GM10248 (cell line): ENCODE measurements around the gene C22orf42.
"Not testable (repeated sequence)": the region's sequence is repeated elsewhere in the genome, so short reads cannot be mapped to it uniquely, and the experiment has no call there.

ENCODE experiments used
- CTCF ChIA-PET: fragments of 300-600 bp; sonication (Branson Sonifier 250); formaldehyde crosslinking; extraction: SDS; loops from one replicate; lab custom pipeline; 2021; ENCODE audit warnings: antibody characterized with exemption; lab: Yijun Ruan, JAX
- POLR2A ChIA-PET: fragments of 350-650 bp; sonication (Branson Sonifier 250); formaldehyde crosslinking; extraction: SDS; loops from one replicate; lab custom pipeline; 2020; ENCODE audit warnings: antibody characterized with exemption; lab: Yijun Ruan, JAX
- DNase-seq: peaks from one replicate; pipeline ENCODE4 v3.0.0; 2012; ENCODE audit errors: extremely low spot score
- TF ChIP-seq, protein P1 (sequence below): IDR thresholded peaks from 2 replicates; pipeline ENCODE4 v1.5.1; 2012; ENCODE audit warnings: mild to moderate bottlenecking, low read depth; ENCODE audit errors: extremely low read depth, missing control alignments, control extremely low read depth

The C22orf42 gene

DNA sequence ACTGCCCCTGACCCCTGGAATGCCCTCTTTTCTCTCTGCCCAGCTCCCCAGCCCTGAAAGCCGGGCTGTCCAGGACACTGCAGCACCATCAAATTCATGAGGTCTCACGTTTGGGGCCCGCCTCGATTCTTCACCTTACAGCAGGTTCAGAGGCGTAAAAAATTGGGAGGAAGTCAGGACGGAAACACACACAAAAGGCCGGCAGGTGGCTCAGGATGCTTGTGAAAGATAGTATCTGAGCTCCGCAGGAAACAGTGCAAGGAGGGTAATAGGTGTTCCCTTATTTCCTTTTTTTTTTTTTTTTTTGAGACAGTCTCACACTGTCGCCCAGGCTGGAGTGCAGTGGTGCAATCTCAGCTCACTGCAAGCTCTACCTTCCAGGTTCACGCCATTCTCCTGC, 41.6 kb upstream of the C22orf42 start:
- CTCF ChIA-PET = interaction anchor here (0.6 kb wide), 1 partner anchor 828 kb away, joined by 3 read pairs; no protein-coding TSS in a partner anchor
- DNase-seq = no peak
- POLR2A ChIA-PET = no interaction called here
- TF ChIP-seq, protein P1, sequence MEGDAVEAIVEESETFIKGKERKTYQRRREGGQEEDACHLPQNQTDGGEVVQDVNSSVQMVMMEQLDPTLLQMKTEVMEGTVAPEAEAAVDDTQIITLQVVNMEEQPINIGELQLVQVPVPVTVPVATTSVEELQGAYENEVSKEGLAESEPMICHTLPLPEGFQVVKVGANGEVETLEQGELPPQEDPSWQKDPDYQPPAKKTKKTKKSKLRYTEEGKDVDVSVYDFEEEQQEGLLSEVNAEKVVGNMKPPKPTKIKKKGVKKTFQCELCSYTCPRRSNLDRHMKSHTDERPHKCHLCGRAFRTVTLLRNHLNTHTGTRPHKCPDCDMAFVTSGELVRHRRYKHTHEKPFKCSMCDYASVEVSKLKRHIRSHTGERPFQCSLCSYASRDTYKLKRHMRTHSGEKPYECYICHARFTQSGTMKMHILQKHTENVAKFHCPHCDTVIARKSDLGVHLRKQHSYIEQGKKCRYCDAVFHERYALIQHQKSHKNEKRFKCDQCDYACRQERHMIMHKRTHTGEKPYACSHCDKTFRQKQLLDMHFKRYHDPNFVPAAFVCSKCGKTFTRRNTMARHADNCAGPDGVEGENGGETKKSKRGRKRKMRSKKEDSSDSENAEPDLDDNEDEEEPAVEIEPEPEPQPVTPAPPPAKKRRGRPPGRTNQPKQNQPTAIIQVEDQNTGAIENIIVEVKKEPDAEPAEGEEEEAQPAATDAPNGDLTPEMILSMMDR = no peak

DNA sequence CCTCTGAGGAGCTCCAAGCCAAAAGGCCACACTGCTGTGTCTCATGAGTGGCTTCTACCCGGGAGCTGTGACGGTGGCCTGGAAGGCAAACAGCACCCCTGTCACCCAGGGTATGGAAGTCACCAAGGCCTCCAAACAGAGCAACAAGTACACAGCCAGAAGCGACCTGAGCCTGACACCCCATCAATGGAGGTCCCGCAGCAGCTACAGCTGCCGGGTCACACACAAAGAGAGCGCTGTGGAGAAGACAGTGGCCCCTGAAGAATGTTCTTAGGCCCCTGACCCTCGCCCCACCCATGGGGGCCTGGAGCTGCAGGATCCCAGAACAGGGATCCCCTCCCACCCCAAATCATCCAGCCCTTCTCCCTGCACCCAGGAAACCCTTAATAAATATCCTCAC, 40.9 kb upstream of the C22orf42 start:
- ChIA-PET CTCF (no interaction called here), POLR2A (no interaction called here)
- no peak for DNase-seq
- TF ChIP-seq, protein P1 = no peak

DNA sequence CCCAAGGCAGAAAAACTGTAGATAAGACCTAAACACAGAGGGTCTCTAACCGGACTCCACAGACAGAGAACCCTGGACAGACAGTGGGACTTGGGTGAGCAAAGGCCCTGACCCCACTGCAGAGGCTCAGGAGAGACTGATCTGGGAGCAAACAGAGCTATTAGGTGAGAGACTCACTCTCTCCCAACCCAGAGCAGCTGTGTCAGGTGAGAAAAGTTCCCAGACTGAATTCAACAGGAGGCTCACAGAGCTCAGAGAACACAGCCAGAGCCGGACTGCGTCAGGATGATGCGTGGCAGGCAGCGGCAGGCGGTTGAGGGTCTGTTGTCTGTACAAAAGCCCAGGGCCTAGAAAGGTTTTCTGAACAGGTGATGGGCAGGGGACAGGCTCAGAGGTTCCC, 40.2 kb upstream of the C22orf42 start:
- ChIA-PET CTCF (interaction anchor here (0.8 to 1.5 kb wide), 2 partner anchors 8 to 229 kb away, joined by 3 read pairs; no protein-coding TSS in a partner anchor), POLR2A (no interaction called here)
- DNase-seq = no peak
- TF ChIP-seq, protein P1 = no peak

DNA sequence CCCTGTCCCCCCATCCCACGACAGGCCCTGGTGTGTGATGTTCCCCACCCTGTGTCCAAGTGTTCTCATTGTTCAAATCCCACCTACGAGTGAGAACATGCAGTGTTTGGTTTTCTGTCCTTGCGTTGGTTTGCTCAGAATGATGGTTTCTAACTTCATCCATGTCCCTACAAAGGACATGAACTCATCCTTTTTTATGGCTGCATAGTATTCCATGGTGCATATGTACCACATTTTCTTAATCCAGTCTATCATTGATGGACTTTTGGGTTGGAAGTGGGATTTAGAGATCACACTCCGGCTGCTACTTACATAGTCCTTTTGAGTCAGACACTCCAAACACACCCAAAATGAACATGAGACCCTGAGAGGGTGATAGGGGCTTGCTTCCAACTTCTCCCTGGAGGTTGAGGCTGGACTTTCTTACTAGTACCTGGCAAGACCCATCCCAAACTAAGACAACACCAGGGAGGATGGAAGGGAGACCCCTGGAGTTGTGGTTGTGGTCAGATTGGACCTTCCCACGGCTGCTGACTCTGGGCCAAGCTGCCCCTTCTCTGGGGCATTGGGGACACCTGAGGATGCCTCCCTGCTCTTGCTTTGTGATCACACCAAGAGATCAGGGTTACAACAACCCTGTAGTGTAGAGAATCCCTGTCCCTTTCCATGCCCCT, 38.6 kb upstream of the C22orf42 start:
- CTCF ChIA-PET = interaction anchor here (0.8 to 1.5 kb wide), 2 partner anchors 18 to 228 kb away, joined by 3 read pairs; no protein-coding TSS in a partner anchor
- POLR2A ChIA-PET, DNase-seq: not testable (repeated sequence)

DNA sequence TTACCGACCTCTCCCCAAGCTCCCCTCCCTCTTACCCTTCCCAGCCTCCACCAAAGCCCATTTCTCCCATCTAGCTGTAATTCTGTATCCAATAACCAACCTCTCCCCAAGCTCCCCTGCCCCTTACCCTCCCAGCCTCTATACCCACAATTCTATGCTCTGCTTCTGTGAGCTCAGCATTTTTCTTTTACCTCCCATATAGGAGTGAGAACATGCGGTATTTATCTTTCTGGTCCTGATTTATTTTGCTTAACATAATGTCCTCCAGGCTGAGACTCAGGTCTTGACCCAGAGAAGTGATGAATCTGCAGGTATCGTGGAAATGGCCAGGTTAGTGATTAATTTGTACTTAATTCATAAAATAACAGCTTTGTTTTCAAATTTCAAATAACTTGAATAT, 36.8 kb upstream of the C22orf42 start:
- DNase-seq, CTCF ChIA-PET, POLR2A ChIA-PET: not testable (repeated sequence)

DNA sequence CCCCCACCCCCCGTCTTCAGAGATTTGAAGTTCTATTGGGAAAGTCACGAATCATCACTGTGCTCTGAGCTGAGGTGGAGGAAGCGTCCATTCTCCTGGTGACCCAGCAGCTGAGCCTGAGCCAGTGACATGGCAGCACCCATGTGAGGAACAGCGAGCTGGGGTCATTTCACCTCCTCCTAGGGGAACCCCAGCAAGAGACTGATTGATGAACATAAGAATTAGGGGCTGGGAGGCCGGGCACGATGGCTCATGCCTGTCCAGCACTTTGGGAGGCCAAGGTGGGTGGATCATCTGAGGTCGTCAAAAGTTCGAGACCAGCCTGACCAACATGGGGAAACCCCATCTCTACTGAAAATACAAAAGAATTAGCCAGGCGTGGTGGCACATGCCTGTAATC, 34.2 kb upstream of the C22orf42 start:
- CTCF ChIA-PET, DNase-seq: not testable (repeated sequence)

DNA sequence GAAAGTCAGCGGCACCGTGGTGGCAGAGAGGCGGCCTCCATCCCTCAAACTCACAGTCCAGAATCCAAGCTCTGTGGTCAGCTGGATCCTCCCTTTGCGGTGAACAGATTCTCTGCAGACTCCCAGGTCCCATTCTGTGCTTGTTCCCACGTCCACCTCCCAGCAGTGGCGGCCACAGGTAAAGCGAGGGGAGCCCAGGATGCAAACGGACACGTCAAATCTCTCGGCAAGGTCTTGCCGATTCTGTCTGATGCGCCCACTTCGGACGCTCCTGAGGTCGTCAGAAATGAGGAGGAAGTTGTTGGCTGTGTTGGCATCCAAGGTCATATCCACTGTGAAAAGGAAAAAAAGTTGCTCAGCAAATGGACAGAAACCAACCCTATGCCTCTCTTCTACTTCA, 31.9 kb upstream of the C22orf42 start:
- CTCF ChIA-PET, DNase-seq, POLR2A ChIA-PET: not testable (repeated sequence)

More for the DNA sequence above, 34.2 kb upstream of the C22orf42 start:
- POLR2A ChIA-PET = not testable (repeated sequence)

DNA sequence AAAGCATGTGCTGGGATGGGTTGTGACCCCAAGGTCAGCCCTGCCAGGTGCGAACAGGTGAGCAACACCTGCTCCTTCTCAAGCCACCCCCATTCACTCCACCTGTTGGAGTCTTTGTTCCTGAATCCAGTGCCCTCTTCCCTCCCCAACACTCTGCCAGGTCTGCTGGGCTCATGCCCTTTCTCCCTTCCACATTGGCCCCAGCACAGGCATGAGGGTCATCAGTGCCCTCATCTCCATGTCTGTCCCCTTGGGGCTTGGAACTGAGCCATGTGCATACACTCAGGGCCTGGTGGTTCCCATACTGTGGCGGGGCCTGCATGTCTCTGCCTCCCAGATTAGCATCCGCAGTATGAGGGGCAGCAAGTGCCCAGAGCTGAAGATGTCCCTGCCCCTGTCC, 26.7 kb upstream of the C22orf42 start:
- DNase-seq = no peak
- ChIA-PET CTCF (no interaction called here), POLR2A (no interaction called here)
- TF ChIP-seq, protein P1 = no peak

DNA sequence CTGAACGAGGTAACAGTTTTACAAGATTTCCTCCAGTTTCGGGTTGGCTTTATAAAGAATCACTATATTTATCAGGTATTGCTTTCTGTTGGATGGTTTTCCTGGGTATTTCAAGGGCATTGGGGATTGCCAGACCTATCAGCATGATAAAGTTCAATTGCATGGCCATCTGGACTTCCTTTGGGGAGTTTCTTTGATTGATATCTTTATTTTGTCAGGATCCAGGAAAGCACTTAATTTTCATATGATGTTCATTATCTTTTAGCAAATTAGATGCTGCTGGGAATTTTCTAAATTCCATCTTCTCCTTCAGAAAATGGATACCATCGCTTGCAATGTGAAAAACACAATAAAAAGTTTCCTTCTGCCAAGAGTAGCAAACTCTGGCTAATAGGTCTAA, 24.5 kb upstream of the C22orf42 start:
- TF ChIP-seq, protein P1 = no peak
- DNase-seq = no peak
- CTCF ChIA-PET = no interaction called here
- POLR2A ChIA-PET = no interaction called here
